ENCODE results near the gene NOTCH1. TPM values are rescaled to one million over a fixed set of nuclear protein-coding genes. Genes with fewer than 3 reads are reported as not detected.

NOTCH1 gene
- total and polyA plus RNA-seq, 2 experiments from 2014 or later = 7.1 to 20.9 TPM

GRCh38 chr9:136474974-136475865 is 70.6 kb downstream of the NOTCH1 start:
- no peak for DNase-seq (ENCODE audit: low read depth in 1 of 2, low spot score in 1 of 2)
- no peaks in the 10 kb centered on the region for H3K9me3 ChIP-seq (ENCODE audit: low read depth)
- TF ChIP-seq CTCF (IDR thresholded peaks at IDR 0.05; ENCODE audit: low read depth, low read length) = no peak

GRCh38 chr9:136474021-136474640 is 71.7 kb downstream of the NOTCH1 start:
- Histone ChIP-seq H3K27me3 (no peaks in the 10 kb centered on the region), H3K27ac (no peak overlapping the region), H3K4me1 (ENCODE audit: low read depth) (no peaks in the 10 kb centered on the region), H3K36me3 (peaks cover 50% of the 10 kb centered on the region), H3K4me3 (no peak overlapping the region), H3K9me3 (ENCODE audit: low read depth) (no peaks in the 10 kb centered on the region)
- no peak for TF ChIP-seq CTCF (IDR thresholded peaks at IDR 0.05; ENCODE audit: low read depth, low read length)
- DNase-seq (ENCODE audit: low read depth in 1 of 2, low spot score in 1 of 2) = no peak

More at GRCh38 chr9:136474974-136475865, 70.6 kb downstream of the NOTCH1 start:
- Histone ChIP-seq H3K4me1 (ENCODE audit: low read depth) (no peaks in the 10 kb centered on the region), H3K27ac (no peak overlapping the region), H3K4me3 (no peak overlapping the region), H3K36me3 (peaks cover 44% of the 10 kb centered on the region), H3K27me3 (no peaks in the 10 kb centered on the region)

- Histone ChIP-seq H3K9me3 (ENCODE audit: low read depth) (no peaks in the 10 kb centered on the region), H3K36me3 (peaks cover 56% of the 10 kb centered on the region), H3K27me3 (no peaks in the 10 kb centered on the region), H3K4me3 (no peak overlapping the region), H3K27ac (no peak overlapping the region), H3K4me1 (ENCODE audit: low read depth) (no peaks in the 10 kb centered on the region)
- TF ChIP-seq CTCF (IDR thresholded peaks at IDR 0.05; ENCODE audit: low read depth, low read length) = no peak
- DNase-seq (ENCODE audit: low read depth in 1 of 2, low spot score in 1 of 2) = no peak
Observed at GRCh38 chr9:136473354-136473721, 72.5 kb downstream of the NOTCH1 start.

- no peak for TF ChIP-seq CTCF (IDR thresholded peaks at IDR 0.05; ENCODE audit: low read depth, low read length)
- DNase-seq (ENCODE audit: low read depth in 1 of 2, low spot score in 1 of 2) = no peak
- H3K4me3 ChIP-seq = no peak overlapping the region
- no peaks in the 10 kb centered on the region for H3K27me3 ChIP-seq
- H3K27ac ChIP-seq = no peak overlapping the region
- no peaks in the 10 kb centered on the region for H3K9me3 ChIP-seq (ENCODE audit: low read depth)
- peaks cover 62% of the 10 kb centered on the region for H3K36me3 ChIP-seq
- H3K4me1 ChIP-seq (ENCODE audit: low read depth) = no peaks in the 10 kb centered on the region
Observed at GRCh38 chr9:136472640-136473353, 73.1 kb downstream of the NOTCH1 start.

GRCh38 chr9:136471802-136472487 is 73.9 kb downstream of the NOTCH1 start:
- no peak overlapping the region for H3K27ac ChIP-seq
- no peak for TF ChIP-seq CTCF (IDR thresholded peaks at IDR 0.05; ENCODE audit: low read depth, low read length)
- H3K4me3 ChIP-seq = no peak overlapping the region
- no peak for DNase-seq (ENCODE audit: low read depth in 1 of 2, low spot score in 1 of 2)
- H3K36me3 ChIP-seq = peaks cover 65% of the 10 kb centered on the region
- H3K4me1 ChIP-seq (ENCODE audit: low read depth) = no peaks in the 10 kb centered on the region
- H3K9me3 ChIP-seq (ENCODE audit: low read depth) = no peaks in the 10 kb centered on the region
- no peaks in the 10 kb centered on the region for H3K27me3 ChIP-seq
